Ectodermal cell (in vitro differentiated cells): Measurements from ENCODE around the gene NOL12.

ENCODE experiments used
- H3K27ac ChIP-seq: 2 replicates; pipeline ENCODE4 v1.7.0; 2013; ENCODE audit warnings: mild to moderate bottlenecking, low read depth, low read length; ENCODE audit not compliant: insufficient read depth, poor library complexity, severe bottlenecking
- H3K27me3 ChIP-seq: 2 replicates; pipeline ENCODE4 v1.7.0; 2013; ENCODE audit warnings: mild to moderate bottlenecking, low read length; ENCODE audit not compliant: insufficient read depth, control insufficient read depth, poor library complexity, severe bottlenecking
- H3K36me3 ChIP-seq: one replicate; pipeline ENCODE4 v1.7.0; 2013; ENCODE audit warnings: low read length; ENCODE audit not compliant: control insufficient read depth, insufficient read depth
- H3K4me1 ChIP-seq: one replicate; pipeline ENCODE4 v1.7.0; 2013; ENCODE audit warnings: low read length; ENCODE audit not compliant: control insufficient read depth, insufficient read depth
- H3K4me3 ChIP-seq: 2 replicates; pipeline ENCODE4 v1.7.0; 2013; ENCODE audit warnings: low read depth, low read length, control low read depth; ENCODE audit not compliant: insufficient read depth
- H3K9me3 ChIP-seq: 2 replicates; pipeline ENCODE4 v1.7.0; 2013; ENCODE audit warnings: mild to moderate bottlenecking, low read length, moderate library complexity; ENCODE audit not compliant: control insufficient read depth
- WGBS, 2 experiments: methylation state at CpG; one replicate each; pipeline ENCODE4 v1.1.7; 2013; ENCODE audit warnings: missing lambda C conversion rate in 2 of 2; 5-methylcytosine and 5-hydroxymethylcytosine counted together

The NOL12 gene

DNA sequence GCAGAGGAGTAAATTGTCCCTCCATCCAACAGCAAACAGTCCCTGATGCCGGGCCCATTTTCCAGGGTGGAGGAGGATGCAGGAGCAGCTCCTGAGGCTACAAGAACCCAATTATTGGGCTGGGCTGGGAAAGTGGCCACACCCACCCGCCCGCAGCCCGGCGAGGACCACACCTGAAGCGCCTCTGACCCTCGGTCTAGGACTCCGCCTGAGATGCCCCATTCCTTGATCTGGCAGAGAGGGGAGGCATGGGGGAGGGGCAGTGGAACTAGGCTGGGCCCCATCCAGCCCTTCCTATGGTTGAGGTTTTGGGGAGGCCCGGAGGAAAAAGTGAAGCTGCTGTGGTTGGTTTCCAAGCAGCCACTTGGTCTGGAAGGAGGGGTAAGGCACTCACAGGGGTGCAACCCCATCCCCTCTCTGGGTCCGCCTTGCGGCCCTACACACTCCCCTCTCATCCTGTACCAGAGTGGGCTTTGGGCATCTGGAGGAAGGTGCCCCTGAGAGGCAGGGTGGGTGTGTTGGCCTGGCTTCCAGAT, 13.2 kb upstream of the NOL12 start:
- no peaks in the 10 kb centered on the region for H3K36me3 ChIP-seq
- no peaks in the 10 kb centered on the region for H3K9me3 ChIP-seq
- 89 to 90% methylated on average over 11 of the region's 11 CpGs for WGBS, 2 experiments

GRCh38 chr22:37674248-37674647, 11.9 kb upstream of the NOL12 start:
- no peak overlapping the region for H3K4me3 ChIP-seq
- WGBS, 2 experiments: 94% methylated on average over 12 of the region's 12 CpGs
- no peaks in the 10 kb centered on the region for H3K36me3 ChIP-seq
- peaks cover 5% of the 10 kb centered on the region for H3K4me1 ChIP-seq
- no peak overlapping the region for H3K27ac ChIP-seq
- peaks cover 17% of the 10 kb centered on the region for H3K27me3 ChIP-seq
- H3K9me3 ChIP-seq: no peaks in the 10 kb centered on the region

More for the DNA sequence above, 13.2 kb upstream of the NOL12 start:
- Histone ChIP-seq H3K4me3 (no peak overlapping the region), H3K27me3 (peaks cover 17% of the 10 kb centered on the region), H3K4me1 (peaks cover 5% of the 10 kb centered on the region), H3K27ac (no peak overlapping the region)

GRCh38 chr22:37674951-37675929, 10.9 kb upstream of the NOL12 start, which contains the start of gene LGALS1:
Gene LGALS1, plus strand, starts transcription at chr22:37675636. Its CDS starts 67 bp downstream, at chr22:37675703.
- Histone ChIP-seq H3K36me3 (no peaks in the 10 kb centered on the region), H3K4me1 (peaks cover 5% of the 10 kb centered on the region), H3K27ac (no peak within 1 kb of the TSS), H3K27me3 (peaks cover 17% of the 10 kb centered on the region), H3K4me3 (peak within 1 kb of the TSS; percentile 3), H3K9me3 (no peaks in the 10 kb centered on the region)
- 50 to 54% methylated on average over 33 to 34 of the region's 34 CpGs for WGBS, 2 experiments

GRCh38 chr22:37675930-37676735, 10.0 kb upstream of the NOL12 start:
- peaks cover 5% of the 10 kb centered on the region for H3K4me1 ChIP-seq
- peaks cover 17% of the 10 kb centered on the region for H3K27me3 ChIP-seq
- 39 to 49% methylated on average over 15 to 17 of the region's 17 CpGs for WGBS, 2 experiments
- no peaks in the 10 kb centered on the region for H3K9me3 ChIP-seq
- no peak overlapping the region for H3K27ac ChIP-seq
- H3K4me3 ChIP-seq: no peak overlapping the region
- H3K36me3 ChIP-seq: no peaks in the 10 kb centered on the region

DNA sequence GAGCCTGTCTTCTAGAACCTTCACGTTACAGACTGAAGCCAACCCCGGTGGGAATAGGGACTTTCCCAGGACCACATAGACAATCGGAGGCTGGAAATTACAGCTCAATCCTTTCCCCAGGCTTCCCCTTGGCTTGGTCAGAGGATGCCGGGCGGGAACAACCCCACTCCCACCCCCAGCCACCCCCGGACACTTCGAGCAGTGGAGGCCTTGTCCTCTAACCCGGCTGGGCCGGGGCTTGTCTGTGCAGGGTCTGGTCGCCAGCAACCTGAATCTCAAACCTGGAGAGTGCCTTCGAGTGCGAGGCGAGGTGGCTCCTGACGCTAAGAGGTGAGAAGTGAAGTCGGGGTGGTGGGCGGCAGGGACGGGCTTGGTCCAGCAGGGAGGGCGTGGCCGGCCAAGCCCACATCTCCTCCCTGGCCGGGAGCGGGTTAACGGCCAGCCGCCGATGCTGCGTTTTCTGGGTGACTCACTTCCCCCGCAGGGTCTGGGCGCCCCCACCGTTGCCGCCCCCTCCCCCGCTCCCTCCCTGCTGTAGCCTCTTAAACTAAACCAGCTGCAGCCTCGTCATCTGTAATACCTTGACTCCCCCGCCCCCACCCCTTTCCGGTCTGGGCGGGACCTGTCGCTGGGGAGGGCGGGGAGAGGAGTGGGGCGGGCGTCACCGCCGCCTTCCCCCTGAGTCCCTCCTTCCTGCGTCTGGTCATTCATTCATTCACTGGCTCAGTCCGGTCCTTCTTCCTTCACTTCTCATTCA, 9.2 kb upstream of the NOL12 start:
- H3K4me1 ChIP-seq: peaks cover 5% of the 10 kb centered on the region
- no peak overlapping the region for H3K27ac ChIP-seq
- H3K9me3 ChIP-seq: no peaks in the 10 kb centered on the region
- H3K4me3 ChIP-seq: peak overlapping the region; percentile 46
- 3% methylated on average over 41 to 42 of the region's 42 CpGs for WGBS, 2 experiments
- peaks cover 17% of the 10 kb centered on the region for H3K27me3 ChIP-seq
- H3K36me3 ChIP-seq: no peaks in the 10 kb centered on the region

- Histone ChIP-seq H3K9me3 (no peaks in the 10 kb centered on the region), H3K27me3 (peaks cover 17% of the 10 kb centered on the region), H3K36me3 (no peaks in the 10 kb centered on the region), H3K4me3 (peak overlapping the region; percentile 46), H3K27ac (no peak overlapping the region), H3K4me1 (peaks cover 5% of the 10 kb centered on the region)
- WGBS, 2 experiments: 78 to 83% methylated on average over 11 to 15 of the region's 15 CpGs
Measured at GRCh38 chr22:37677493-37677974, 8.6 kb upstream of the NOL12 start.

- H3K4me1 ChIP-seq: peaks cover 5% of the 10 kb centered on the region
- H3K27me3 ChIP-seq: peaks cover 17% of the 10 kb centered on the region
- WGBS, 2 experiments: 83 to 86% methylated on average over 18 of the region's 18 CpGs
- H3K4me3 ChIP-seq: no peak overlapping the region
- H3K9me3 ChIP-seq: no peaks in the 10 kb centered on the region
- H3K27ac ChIP-seq: no peak overlapping the region
- H3K36me3 ChIP-seq: no peaks in the 10 kb centered on the region
Measured at GRCh38 chr22:37678372-37678771, 7.8 kb upstream of the NOL12 start.

- 90 to 94% methylated on average over 7 to 8 of the region's 8 CpGs for WGBS, 2 experiments
- Histone ChIP-seq H3K27ac (no peak overlapping the region), H3K9me3 (no peaks in the 10 kb centered on the region), H3K27me3 (peaks cover 17% of the 10 kb centered on the region), H3K4me1 (peaks cover 5% of the 10 kb centered on the region), H3K4me3 (no peak overlapping the region), H3K36me3 (no peaks in the 10 kb centered on the region)
Measured at GRCh38 chr22:37679670-37680069, 6.5 kb upstream of the NOL12 start.

DNA sequence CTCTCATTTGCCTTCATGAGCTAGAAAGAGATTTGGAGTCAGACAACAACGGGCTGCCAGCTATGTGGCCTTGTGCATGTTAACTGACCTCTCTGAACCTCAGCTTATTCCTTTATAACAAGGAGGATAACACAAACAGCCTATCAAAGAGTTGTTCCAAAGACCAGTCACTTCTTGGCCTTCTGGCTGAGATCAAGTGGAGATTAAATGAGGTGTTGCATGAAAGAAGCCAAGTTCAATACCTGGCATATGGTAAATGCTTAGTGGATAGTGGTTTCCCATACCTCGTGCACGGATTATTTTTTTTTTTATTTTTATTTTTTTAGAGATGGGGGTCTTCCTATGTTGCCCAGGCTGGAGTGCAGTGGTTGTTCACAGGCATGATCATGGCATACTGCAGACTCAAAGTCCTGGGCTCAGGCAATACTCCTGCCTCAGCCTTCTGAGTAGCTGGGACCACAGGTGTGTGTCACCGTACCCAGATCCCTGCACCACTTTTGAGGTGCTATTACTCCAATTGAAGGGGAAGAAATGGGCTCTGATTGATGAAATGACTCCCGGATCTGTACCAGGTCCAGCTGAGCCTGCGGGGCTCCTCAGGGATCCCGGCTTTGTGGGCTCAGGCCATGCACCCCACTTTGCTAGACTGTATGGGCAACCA, 5.8 kb upstream of the NOL12 start:
- 92 to 93% methylated on average over 7 of the region's 7 CpGs for WGBS, 2 experiments

More for the DNA sequence above, 5.8 kb upstream of the NOL12 start:
- Histone ChIP-seq H3K4me1 (peaks cover 5% of the 10 kb centered on the region), H3K9me3 (no peaks in the 10 kb centered on the region), H3K4me3 (no peak overlapping the region), H3K27ac (no peak overlapping the region), H3K36me3 (no peaks in the 10 kb centered on the region), H3K27me3 (peaks cover 14% of the 10 kb centered on the region)
